GM21367 (cell line): ENCODE measurements around the gene SPAG17.

Experiments used
- ATAC-seq: cut with Tn5 transposase; IDR thresholded peaks from one replicate; pipeline ENCODE4 v1.9.1; 2021; ENCODE audit not compliant: unreplicated experiment

Gene SPAG17

DNA sequence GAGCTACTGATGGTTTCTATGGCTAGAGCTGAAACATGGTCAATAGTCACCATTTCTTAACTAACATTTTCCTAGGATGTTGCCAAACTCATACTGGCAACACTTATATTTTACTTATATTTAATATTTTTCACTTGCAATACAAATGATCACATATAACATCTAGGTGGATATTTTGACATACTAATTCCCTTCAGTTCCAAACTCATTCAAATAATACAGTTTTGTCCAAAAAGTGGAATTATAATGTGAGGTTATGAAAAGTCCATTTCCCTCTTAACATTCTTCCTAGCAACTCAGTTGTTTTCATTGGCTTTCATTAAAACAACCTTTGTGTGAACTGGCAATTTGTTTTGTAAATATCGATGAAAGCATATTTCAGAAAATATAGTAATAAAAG, 16.0 kb downstream of the SPAG17 start:
- no peak for ATAC-seq

DNA sequence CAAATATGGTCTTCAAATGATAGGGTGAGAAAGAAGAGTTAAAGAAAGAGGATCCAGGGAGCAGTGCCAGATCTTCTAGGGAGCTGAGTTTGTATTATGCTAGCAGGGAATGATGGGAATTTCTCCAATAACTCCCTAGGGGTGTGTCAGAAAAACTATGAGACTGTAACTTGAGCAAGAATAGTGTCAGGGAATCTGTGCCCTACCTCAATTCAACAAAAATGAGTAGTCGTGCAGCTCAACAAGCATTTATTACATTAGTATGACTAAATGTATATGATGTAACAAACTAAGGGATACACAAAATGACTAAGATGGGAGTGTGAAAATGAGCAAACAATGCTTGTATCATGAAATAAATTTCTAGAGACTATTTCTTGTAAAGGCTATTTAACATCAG, 24.2 kb downstream of the SPAG17 start:
- no peak for ATAC-seq

DNA sequence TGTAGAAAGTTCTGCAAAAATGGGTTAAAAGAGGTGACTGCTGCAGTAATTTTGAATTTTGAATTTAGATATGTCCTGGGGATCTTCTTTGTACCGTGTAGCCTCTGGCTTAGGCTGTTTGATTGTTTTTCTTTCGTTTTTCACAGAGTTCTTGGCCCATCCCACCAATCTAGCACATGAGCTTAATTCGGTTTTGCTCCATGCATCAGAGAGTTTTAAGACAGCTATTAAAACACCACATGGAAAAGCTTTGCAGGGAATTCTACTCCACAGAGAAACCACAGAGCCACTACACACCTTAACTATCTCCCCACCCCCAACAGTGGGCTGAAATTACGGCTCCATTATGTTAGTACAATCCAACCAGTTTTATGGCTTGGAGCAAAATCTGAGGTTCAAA, 25.5 kb downstream of the SPAG17 start:
- ATAC-seq: no peak

DNA sequence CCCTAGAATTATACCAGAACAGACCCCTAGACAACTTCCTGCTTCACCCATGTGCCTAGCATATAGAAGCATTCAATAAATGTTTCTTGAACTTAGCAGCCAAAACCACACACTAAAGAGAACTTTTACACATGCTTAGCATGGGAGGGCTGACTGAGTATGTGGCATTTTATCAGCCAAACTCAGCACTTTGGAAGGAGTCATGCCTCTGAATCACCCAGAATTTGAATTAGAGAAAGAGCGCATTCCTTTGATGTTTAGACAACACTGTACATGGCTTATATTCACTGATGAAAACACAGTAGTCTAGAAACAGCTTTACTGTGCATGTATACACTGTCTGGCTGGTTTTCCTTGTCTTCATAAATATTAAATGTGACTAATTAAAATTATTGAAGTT, 26.1 kb downstream of the SPAG17 start:
- no peak for ATAC-seq

DNA sequence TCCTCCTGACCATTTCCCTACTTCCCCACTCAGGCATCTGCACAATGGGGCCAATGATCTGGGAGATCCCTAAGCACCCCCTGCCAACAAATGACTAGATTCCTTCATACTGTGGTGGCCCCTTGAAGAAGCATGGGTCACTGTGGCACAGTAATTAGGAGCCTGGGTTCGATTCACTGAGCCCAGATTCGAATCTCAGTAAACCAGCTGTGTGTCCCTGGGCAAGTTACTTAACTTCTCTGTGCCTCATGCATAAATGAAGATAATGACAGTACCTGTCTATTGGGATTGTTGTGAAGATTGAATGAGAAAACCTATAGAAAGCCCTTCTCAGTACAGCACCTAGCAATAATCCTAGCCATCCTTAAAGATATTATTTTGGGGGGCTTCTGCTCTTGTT, 27.5 kb downstream of the SPAG17 start:
- no peak for ATAC-seq

DNA sequence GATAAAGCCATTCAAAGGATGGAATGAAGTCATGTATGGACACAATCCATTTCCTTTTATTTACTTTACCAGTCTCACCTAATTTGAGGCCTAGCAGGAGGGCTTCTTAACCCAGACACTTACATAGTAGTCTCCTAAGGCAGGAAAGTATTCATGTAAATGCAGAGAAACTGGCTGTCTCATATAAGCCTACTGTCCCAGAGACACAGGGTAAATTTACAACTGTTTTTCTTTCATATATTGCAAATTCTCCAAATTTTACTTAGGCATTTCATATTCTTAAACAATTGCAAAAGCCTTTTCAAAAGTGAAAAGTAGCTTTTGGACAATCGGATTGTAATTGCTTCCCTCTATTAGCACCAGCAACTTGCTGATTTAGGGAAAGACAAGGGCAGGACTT, 29.9 kb downstream of the SPAG17 start:
- no peak for ATAC-seq

DNA sequence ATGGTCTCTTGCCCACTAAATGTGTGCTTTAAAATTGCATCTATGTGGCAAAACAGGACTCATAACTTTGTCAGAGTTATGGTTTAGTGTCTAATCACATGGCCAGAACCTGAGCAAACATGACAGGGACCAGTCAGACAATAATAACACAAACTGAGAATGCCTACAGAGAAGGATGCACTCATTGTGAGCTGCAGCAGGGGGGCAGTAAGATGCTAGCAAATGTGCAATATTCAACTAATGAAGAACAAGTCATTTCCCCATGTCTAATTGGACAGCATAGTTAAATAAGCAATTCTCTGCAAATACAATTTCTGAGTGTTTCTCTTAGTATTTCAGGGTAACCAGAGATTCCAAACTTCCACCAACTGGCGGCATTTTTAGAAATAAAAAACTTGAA, 30.8 kb downstream of the SPAG17 start:
- ATAC-seq: no peak

DNA sequence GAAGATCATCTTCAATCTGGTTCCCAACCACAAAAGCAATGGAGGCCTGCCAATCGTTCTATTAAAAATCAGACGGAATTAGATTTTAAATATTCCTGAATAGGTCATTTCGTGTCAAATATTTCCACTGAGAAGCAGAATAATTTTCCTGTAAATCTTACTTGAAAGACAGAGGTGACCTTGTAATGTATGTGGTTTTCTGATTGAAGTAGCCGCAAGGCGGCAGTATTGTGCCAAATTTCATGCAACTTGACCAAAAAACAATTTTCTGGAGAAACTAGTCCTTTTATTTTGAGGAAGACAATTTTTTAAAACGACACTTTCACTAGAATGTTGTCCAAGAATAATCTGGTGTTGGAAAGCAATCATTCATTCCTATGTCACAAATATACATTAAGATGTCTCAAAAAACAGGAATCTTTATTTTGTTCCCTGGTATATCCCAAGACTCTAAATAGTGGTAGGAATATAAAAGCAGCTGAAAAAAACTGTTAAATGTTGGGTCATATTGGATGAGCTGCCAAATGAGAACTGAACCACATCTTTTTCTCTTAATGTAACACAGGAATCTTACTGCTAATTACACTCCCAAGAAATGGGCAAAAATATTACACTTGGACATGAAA, 33.6 kb downstream of the SPAG17 start:
- ATAC-seq: no peak

DNA sequence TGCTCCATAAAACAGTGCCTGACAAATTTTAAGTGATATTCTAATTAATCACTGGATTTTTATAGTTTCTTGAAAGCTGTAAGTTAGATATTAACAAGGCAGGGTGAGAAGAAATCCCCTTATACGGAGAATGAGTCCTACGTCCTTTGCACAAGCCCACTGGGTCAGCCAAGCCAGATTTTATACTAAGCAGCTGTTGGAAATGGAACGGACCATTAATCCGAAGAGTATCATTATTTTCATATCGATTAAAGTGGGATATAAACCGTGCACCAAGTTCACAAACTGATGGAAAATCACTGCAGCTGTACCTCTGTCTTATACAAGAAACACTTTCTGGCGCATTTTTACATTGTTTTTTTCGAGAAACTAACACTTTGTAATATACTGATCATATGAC, 35.2 kb downstream of the SPAG17 start:
- ATAC-seq: no peak

DNA sequence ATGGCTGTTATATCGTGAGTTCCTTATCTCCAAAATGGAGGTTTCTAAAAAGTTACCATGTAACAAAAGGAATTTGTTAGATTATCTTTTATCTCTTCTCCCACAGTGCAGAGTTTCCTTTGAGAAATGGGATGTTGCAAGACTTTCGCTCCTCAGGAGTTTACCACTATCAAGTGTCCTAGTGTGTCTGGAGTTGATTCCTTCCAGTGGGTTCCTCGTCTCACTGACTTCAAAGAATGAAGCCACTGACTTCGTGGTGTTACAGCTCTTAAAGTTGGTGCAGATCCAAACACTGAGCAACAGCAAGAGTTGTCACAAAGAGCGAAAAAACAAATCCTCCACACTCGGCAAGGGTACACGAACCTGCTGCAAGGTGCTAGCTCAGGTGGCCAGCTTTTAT, 37.0 kb downstream of the SPAG17 start:
- ATAC-seq: no peak

DNA sequence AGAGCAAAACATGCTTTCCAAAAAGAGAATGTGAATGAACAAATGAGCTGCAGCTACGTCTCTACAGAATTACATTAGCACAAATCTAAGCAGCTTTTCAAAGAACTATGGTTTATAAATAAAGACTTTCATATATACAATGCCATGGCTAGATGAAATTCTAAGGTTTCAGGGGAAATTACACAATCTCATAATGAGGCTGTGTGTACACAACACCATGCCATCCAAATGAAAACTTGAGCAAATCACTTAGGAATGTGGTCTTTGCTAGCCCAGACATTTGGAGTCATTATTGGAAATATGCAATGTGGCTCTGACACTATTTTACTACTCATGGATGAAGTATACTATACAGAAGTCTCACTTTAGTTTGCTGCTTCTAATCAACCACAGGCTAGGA, 37.5 kb downstream of the SPAG17 start:
- no peak for ATAC-seq

DNA sequence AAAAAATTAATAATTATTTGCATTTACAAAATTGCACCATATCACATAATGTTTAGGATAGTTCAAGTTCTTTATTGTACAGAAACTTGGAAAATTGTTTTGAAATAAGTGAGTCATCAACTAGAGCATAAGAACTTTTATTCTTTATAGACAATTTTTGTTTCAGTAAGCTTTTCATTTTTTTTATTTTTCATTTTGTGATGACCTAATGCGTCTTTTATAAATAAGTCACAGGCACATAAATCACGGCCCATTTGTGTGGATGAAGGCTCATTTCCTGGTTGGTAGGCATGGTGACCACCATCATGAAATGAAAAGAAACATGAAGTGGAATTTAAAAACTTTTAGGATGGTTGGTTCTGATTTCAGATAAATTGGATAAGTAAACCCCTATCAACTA, 39.3 kb downstream of the SPAG17 start:
- no peak for ATAC-seq

DNA sequence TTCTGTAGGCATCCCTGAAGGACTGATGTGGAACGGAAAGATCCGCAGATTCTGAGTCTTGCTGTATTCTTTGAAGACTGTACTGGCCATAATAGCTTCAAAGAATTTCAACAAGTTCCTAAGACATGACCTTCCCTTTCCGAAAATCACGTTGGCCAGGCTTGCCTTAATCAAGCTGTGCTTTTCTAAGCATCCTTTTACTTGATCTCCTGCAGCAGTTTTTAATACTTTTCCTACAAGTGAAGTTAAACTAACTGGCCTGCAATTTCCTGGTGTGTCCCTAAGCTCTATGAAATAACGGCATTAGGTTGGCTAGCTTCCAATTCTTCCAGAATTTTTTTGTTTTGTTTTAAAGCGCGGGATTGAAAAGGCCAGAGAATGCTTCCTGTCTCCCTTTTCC, 40.3 kb downstream of the SPAG17 start:
- no peak for ATAC-seq

DNA sequence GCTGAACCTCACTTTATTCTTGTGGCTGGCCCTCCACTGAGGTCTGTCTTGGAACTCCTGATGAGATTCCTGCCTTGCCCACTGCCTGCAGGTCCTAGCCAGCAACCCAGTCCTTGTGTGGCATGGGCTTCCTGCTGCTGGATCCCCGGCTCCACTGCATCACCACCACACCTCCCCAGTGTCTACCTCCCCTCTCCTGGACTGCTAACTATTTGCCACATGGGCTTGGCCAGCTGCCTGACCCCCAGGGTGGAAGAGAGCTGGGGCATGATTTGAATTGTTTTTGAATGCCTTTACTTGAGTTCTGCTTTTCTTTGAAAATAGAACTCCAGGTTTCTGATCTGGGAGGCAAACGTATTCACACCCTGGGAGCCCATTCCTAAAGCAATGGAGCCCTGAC, 41.2 kb downstream of the SPAG17 start:
- ATAC-seq: no peak

DNA sequence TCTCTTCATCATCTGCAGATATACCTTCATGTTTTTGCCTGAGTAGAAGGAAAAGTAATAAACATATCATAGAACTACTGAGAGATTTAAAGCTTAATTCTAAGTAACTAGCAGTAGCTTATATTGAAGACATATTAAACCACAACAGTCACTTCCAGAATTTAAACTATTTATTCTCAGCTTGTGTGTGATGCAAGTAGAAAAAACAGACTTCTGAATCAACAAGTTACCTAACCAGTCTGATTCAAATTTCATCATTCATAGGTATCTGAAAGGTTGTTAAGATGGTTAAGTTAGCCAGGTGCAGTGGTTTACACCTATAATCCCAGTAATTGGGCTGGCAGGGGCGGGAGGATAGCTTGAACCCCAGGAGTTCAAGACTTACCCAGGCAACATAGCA, 41.9 kb downstream of the SPAG17 start:
- ATAC-seq: no peak

DNA sequence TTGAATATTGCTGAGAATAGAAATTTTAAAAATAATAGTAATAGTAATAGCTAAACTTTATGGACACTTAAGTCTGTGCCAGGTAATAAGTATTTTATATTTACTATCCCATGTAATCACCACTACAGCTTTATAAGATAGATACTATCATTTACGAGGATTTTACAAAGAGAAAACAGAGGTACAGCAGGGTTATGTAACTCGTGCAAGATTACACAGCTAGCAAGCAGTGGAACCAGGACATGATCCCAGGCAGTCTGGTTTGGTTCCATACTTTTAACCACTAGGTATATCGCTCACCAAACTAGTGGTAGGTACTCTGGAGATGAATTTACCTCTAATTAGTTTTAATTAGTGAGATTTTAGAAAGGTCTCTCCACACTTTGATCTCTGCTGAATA, 42.5 kb downstream of the SPAG17 start:
- ATAC-seq: no peak

DNA sequence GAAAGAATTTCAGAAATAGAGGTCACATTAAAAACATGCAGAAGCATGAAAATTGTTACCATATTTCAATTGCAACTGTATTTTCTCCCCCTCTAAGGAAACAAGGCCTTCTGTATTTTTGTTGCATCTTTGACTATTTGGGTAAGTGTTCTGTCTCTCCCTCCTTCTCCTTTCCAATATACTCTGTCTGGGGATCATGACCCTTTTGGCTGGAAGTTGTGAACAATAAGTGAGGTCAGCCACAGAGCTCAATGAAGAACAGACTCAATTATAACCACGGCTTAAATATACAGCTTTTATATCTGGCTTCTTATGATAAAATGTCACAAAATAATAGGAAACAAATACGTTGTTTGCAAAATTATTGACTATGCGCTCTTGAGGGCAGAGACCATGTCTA, 47.1 kb downstream of the SPAG17 start:
- no peak for ATAC-seq

DNA sequence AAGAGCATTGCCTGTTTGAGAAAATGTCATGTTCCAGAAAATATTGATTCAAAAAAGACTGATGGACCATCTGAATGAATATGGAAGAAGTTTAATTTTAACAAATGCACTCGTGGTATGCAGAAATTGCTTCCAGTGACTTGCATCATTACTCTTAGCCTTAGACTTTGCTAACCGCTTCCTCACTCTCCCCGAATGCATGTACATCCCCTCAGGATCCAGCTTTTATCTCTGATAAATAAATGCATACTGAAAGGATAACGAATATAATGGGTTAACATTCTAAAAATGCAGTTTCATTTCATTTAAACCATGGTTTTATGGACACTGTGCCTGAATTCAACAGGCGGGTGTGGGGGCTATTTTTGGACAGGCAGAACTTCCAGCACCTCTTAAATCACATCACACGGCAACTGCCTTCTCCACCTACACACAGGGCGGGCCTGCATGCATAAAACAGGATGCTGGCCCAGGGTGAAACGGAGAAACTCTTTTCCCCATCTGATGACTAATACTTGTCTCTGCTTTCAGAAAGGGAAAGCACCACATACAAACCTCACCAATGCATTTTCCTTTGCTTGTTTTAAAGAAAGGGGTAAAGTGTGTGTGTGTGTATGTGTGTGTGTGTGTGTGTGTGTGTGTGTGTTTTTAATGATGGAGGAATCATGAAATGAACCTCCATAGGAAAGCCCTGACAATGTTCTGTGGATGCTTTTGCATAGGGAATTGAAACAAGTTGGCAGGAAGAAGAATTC, 48.7 kb downstream of the SPAG17 start:
- peak; percentile 100 for ATAC-seq

DNA sequence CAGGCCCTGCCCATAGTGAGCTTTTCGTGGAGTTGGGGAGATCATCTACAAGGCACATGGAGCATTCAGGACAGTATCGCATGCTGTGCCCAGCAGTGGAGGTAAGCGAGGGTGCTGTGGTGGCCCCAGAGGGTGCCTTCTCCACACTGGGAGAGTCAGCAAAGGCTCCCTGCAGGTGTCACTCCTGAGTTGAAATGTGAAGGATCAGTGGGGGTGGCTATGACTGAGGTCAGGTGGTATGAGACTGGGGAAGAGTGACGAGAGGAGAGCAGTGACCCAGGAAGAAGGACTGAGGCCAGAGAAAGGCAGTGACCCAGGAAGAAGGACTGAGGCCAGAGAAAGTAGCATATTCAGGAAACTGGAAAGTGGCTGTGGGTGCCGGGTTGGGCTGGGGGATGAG, 53.0 kb downstream of the SPAG17 start:
- ATAC-seq: no peak

DNA sequence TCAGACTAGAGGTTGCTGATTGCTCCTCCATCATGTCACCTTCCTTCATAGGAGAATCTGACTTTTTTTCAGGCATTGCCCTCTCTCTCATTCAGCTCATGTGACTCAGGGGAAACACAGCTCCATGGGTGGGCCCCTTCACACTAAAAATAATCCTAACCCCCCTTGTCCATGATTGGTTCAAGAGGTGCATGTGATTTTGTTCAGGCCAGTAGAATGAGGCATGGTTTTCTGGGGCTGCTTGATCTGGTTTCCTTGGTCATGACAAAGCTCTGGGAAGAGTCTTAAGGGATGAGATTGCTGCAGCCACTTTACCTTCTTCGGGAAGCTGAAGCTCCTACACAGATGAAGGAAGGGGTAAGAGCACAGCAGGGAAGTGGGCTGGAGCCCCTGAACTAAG, 56.3 kb downstream of the SPAG17 start:
- no peak for ATAC-seq

DNA sequence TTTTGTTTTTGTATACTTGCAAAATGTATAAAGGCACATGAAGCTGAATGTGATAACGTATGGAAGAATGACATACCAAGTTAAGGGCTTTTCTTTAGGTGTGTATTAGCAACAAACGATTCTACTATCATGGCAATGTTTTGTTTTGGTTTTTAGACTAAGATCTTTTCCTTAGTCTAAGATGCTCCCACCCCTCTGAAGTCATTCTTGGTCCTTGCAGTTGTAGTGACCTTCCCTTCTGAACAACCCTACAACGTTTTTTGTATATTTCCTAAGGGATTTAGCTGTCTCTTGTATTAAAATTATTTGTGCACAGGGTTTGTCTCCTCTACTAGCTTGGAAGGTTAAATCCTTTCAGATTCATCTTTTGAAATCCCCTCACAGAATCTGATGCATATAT, 61.0 kb downstream of the SPAG17 start:
- no peak for ATAC-seq

DNA sequence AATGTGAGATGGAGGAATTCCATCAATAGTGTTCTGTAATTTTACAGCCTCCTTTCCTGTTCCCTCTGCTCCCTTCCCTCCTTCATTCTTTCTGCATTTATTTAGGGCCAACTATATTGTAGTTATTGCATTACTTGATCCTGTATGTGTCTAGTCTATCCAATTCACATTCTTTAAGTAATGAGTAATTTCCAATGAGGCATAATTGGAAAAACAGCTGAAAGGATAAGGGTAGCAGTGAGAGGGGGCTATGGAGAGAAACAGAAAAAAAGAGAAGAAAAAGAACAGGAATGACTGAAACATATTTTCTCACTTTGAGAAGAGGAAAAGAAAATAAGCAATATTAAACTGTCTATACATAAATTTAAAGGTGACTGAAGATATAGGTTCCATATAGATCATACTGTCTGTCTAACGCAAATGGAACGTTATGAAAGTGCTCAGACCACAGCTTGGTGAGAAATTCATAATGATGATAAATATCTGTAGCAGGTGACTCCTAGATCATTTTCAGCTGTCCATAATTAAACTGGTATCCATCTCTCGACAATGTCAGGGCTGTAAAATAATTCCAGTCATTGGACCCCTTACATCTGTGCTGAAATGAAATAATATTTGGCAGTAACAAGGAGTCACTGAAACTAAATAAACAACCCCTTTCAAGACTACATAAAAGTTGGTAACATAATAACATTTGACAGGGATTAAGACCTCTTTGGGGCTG, 61.8 kb downstream of the SPAG17 start:
- no peak for ATAC-seq
